GM12873 (cell line): ENCODE data around the gene TRHDE.
A peak's percentile ranks its signal among the peaks of the same experiment; 100 is the strongest.

Experiments used
- CTCF ChIP-seq: IDR thresholded peaks from 2 replicates; pipeline ENCODE4 v1.5.1; 2012; ENCODE audit warnings: low read depth, mild to moderate bottlenecking, moderate library complexity, low read length, control low read depth; ENCODE audit not compliant: insufficient read depth; ENCODE audit errors: missing control alignments

TRHDE gene

GRCh38 chr12:72337382-72337781, 65.2 kb downstream of the TRHDE start:
- no peak for TF ChIP-seq CTCF

GRCh38 chr12:72337946-72338345, 65.8 kb downstream of the TRHDE start:
- no peak for TF ChIP-seq CTCF

GRCh38 chr12:72338437-72338836, 66.3 kb downstream of the TRHDE start:
- no peak for TF ChIP-seq CTCF

GRCh38 chr12:72346363-72346944, 74.3 kb downstream of the TRHDE start:
- peak; percentile 64 for TF ChIP-seq CTCF

- no peak for TF ChIP-seq CTCF
Measured at GRCh38 chr12:72349491-72349890, 77.3 kb downstream of the TRHDE start.

- no peak for TF ChIP-seq CTCF
Measured at GRCh38 chr12:72359416-72359815, 87.2 kb downstream of the TRHDE start.

GRCh38 chr12:72365151-72365550, 93.0 kb downstream of the TRHDE start:
- no peak for TF ChIP-seq CTCF
